Calu3 (cell line): ENCODE results near the gene SRRM1. TPM values are rescaled to one million over a fixed set of nuclear protein-coding genes. Genes with fewer than 3 reads are reported as not detected.

ENCODE experiments used
- BruUV-seq: library from RNA; stranded (reverse); fragments of 400-500 nt; replicated peaks from 2 replicates; lab custom pipeline; 2021; lab: Mats Ljungman, UMichigan
- CTCF ChIA-PET: fragments of 300-600 bp; sonication (Branson Sonifier 250); formaldehyde crosslinking; loops from one replicate; lab custom pipeline; 2022; ENCODE audit warnings: antibody characterized with exemption; lab: Charles Lee
- DNase-seq: peaks from one replicate; pipeline ENCODE4 v3.0.0; 2022
- H3K27ac Mint-ChIP-seq: one replicate; pipeline ENCODE4 v1.8.0; 2022; ENCODE audit warnings: mixed read lengths; ENCODE audit not compliant: unreplicated experiment
- H3K27me3 Mint-ChIP-seq: one replicate; pipeline ENCODE4 v1.8.0; 2022; ENCODE audit warnings: mixed read lengths; ENCODE audit not compliant: unreplicated experiment
- H3K36me3 Mint-ChIP-seq: one replicate; pipeline ENCODE4 v1.8.0; 2022; ENCODE audit warnings: mild to moderate bottlenecking, moderate library complexity, mixed read lengths; ENCODE audit not compliant: insufficient read depth, unreplicated experiment
- H3K4me1 Mint-ChIP-seq: one replicate; pipeline ENCODE4 v1.8.0; 2022; ENCODE audit warnings: mild to moderate bottlenecking, low read depth, mixed read lengths; ENCODE audit not compliant: unreplicated experiment
- H3K4me3 Mint-ChIP-seq: one replicate; pipeline ENCODE4 v1.8.0; 2022; ENCODE audit warnings: mild to moderate bottlenecking, low read depth, moderate library complexity, mixed read lengths; ENCODE audit not compliant: unreplicated experiment
- H3K9me3 Mint-ChIP-seq: one replicate; pipeline ENCODE4 v1.8.0; 2022; ENCODE audit warnings: low read depth, mixed read lengths; ENCODE audit not compliant: unreplicated experiment
- CTCF ChIP-seq: fragments of 200-600 bp; IDR thresholded peaks from one replicate; pipeline ENCODE4 v1.8.0; 2022; ENCODE audit warnings: antibody characterized with exemption; ENCODE audit not compliant: unreplicated experiment
- intact Hi-C: fragments of 100-400 bp; cut with micrococcal nuclease; formaldehyde crosslinking; loops from one replicate; pipeline ENCODE4 v1.10.0; 2022; ENCODE audit not compliant: unreplicated experiment
- total RNA-seq: library from RNA; stranded (reverse); gene quantifications from 2 replicates; pipeline ENCODE4 v1.2.3, GENCODE V29; 2022

SRRM1 gene
- total RNA-seq, 1 experiment from 2014 or later: 130 TPM

- intact Hi-C loops: no loop called here
Measured at GRCh38 chr1:24707687-24708086, 64.6 kb downstream of the SRRM1 start.

GRCh38 chr1:24708938-24709337 is 65.8 kb downstream of the SRRM1 start:
- TF ChIP-seq CTCF: no peak
- BruUV-seq: no TSS peak
- CTCF ChIA-PET: no interaction called here
- Mint-ChIP-seq H3K4me3 (no peak overlapping the region), H3K9me3 (no peaks in the 10 kb centered on the region), H3K27ac (no peak overlapping the region), H3K36me3 (peaks cover 3% of the 10 kb centered on the region), H3K27me3 (no peaks in the 10 kb centered on the region), H3K4me1 (peaks cover 17% of the 10 kb centered on the region)
- intact Hi-C loops: no loop called here
- no peak for DNase-seq

More at GRCh38 chr1:24707687-24708086, 64.6 kb downstream of the SRRM1 start:
- CTCF ChIA-PET: no interaction called here
- DNase-seq: no peak
- H3K4me1 Mint-ChIP-seq: peaks cover 17% of the 10 kb centered on the region
- H3K27ac Mint-ChIP-seq: no peak overlapping the region
- no peak overlapping the region for H3K4me3 Mint-ChIP-seq
- no peaks in the 10 kb centered on the region for H3K9me3 Mint-ChIP-seq
- H3K27me3 Mint-ChIP-seq: no peaks in the 10 kb centered on the region
- no TSS peak for BruUV-seq
- peaks cover 3% of the 10 kb centered on the region for H3K36me3 Mint-ChIP-seq
- TF ChIP-seq CTCF: no peak

- TF ChIP-seq CTCF: no peak
- no peak overlapping the region for H3K4me3 Mint-ChIP-seq
- peaks cover 11% of the 10 kb centered on the region for H3K4me1 Mint-ChIP-seq
- no peaks in the 10 kb centered on the region for H3K27me3 Mint-ChIP-seq
- H3K27ac Mint-ChIP-seq: no peak overlapping the region
- CTCF ChIA-PET: no interaction called here
- no peaks in the 10 kb centered on the region for H3K9me3 Mint-ChIP-seq
- H3K36me3 Mint-ChIP-seq: no peaks in the 10 kb centered on the region
- no peak for DNase-seq
- BruUV-seq: no TSS peak
- intact Hi-C loops: no loop called here
Measured at GRCh38 chr1:24709791-24710441, 66.8 kb downstream of the SRRM1 start.

GRCh38 chr1:24711329-24711728 is 68.2 kb downstream of the SRRM1 start:
- no peaks in the 10 kb centered on the region for H3K27me3 Mint-ChIP-seq
- H3K36me3 Mint-ChIP-seq: no peaks in the 10 kb centered on the region
- DNase-seq: no peak
- H3K27ac Mint-ChIP-seq: no peak overlapping the region
- no peaks in the 10 kb centered on the region for H3K9me3 Mint-ChIP-seq
- no TSS peak for BruUV-seq
- CTCF ChIA-PET: interaction anchor here (0.6 kb wide), 1 partner anchor 28 kb away, joined by 4 read pairs; no protein-coding TSS in a partner anchor
- intact Hi-C loops: no loop called here
- TF ChIP-seq CTCF: no peak
- H3K4me3 Mint-ChIP-seq: no peak overlapping the region
- H3K4me1 Mint-ChIP-seq: no peaks in the 10 kb centered on the region
